Smooth muscle cell (in vitro differentiated cells): ENCODE measurements around the gene MAP1LC3B. TPM values are rescaled to one million over a fixed set of nuclear protein-coding genes. Genes with fewer than 3 reads are reported as not detected.

ENCODE experiments used
- DNase-seq: peaks from one replicate; lab custom pipeline; 2025; ENCODE audit not compliant: unreplicated experiment; lab: John Stamatoyannopoulos, UW
- H2AFZ ChIP-seq: fragments of 200-600 bp; sonication (generic); 2 replicates; pipeline ENCODE4 v1.6.0; 2016; ENCODE audit warnings: antibody characterized with exemption, low read depth, mild to moderate bottlenecking
- H3F3A ChIP-seq: fragments of 200-600 bp; sonication (generic); 2 replicates; pipeline ENCODE4 v1.6.0; 2017; ENCODE audit warnings: antibody characterized with exemption, low read depth
- H3K27ac ChIP-seq: fragments of 200-600 bp; sonication (generic); 2 replicates; pipeline ENCODE4 v1.5.1; 2016; ENCODE audit warnings: low read depth, mild to moderate bottlenecking
- H3K27me3 ChIP-seq: fragments of 200-600 bp; sonication (generic); 2 replicates; pipeline ENCODE4 v1.6.1; 2016; ENCODE audit warnings: low read depth, mild to moderate bottlenecking
- H3K36me3 ChIP-seq: fragments of 200-600 bp; sonication (generic); 2 replicates; pipeline ENCODE4 v1.5.1; 2016; ENCODE audit warnings: low read depth
- H3K4me1 ChIP-seq: fragments of 200-600 bp; sonication (generic); 2 replicates; pipeline ENCODE4 v1.5.1; 2016; ENCODE audit warnings: low read depth
- H3K4me2 ChIP-seq: fragments of 200-600 bp; sonication (generic); 2 replicates; pipeline ENCODE4 v1.6.0; 2016; ENCODE audit warnings: mild to moderate bottlenecking
- H3K4me3 ChIP-seq: fragments of 200-600 bp; sonication (generic); 2 replicates; pipeline ENCODE4 v1.5.1; 2016; ENCODE audit warnings: mild to moderate bottlenecking
- H3K79me2 ChIP-seq: fragments of 200-600 bp; sonication (generic); 2 replicates; pipeline ENCODE4 v1.6.0; 2016; ENCODE audit warnings: low read depth, mild to moderate bottlenecking
- H3K9ac ChIP-seq: fragments of 200-600 bp; sonication (generic); 2 replicates; pipeline ENCODE4 v1.6.0; 2016; ENCODE audit warnings: low read depth
- H3K9me3 ChIP-seq: fragments of 200-600 bp; sonication (generic); replicated peaks from 2 replicates; pipeline ENCODE4 v1.5.1; 2016; ENCODE audit warnings: low read depth
- H4K20me1 ChIP-seq: fragments of 200-600 bp; sonication (generic); 2 replicates; pipeline ENCODE4 v1.6.0; 2016; ENCODE audit warnings: low read depth
- WGBS: methylation state at CpG from one replicate; pipeline ENCODE4 v1.1.7; 2016; ENCODE audit warnings: low lambda C conversion rate; 5-methylcytosine and 5-hydroxymethylcytosine counted together
- polyA plus RNA-seq: library from polyadenylated mRNA; unstranded; fragments of >200 nt; fragmentation: Nextera tagmentation; extraction: Ambion mirVana; gene quantifications from 2 replicates; pipeline ENCODE4 v1.2.1, GENCODE V29; 2016
- total RNA-seq: library from RNA; depleted of rRNA; stranded (reverse); fragments of >200 nt; gene quantifications from 2 replicates; pipeline ENCODE4 v1.2.3, GENCODE V29; 2014
- TF ChIP-seq, protein P1 (sequence below): fragments of 200-600 bp; sonication (generic); IDR thresholded peaks from 2 replicates; pipeline ENCODE4 v1.5.1; 2017; ENCODE audit warnings: borderline replicate concordance, mild to moderate bottlenecking, antibody characterized with exemption; ENCODE audit not compliant: insufficient read depth, poor library complexity, severe bottlenecking

MAP1LC3B gene
- total and polyA plus RNA-seq, 2 experiments from 2014 or later, result 77.5 to 107 TPM

- no peaks in the 10 kb centered on the region for H3K36me3 ChIP-seq
- 92% methylated on average over 12 of the region's 12 CpGs for WGBS
- no peak overlapping the region for H3K9ac ChIP-seq
- no peaks in the 10 kb centered on the region for H3K4me1 ChIP-seq
- no peaks in the 10 kb centered on the region for H3K79me2 ChIP-seq
- H3K27me3 ChIP-seq, result no peaks in the 10 kb centered on the region
- TF ChIP-seq, protein P1, sequence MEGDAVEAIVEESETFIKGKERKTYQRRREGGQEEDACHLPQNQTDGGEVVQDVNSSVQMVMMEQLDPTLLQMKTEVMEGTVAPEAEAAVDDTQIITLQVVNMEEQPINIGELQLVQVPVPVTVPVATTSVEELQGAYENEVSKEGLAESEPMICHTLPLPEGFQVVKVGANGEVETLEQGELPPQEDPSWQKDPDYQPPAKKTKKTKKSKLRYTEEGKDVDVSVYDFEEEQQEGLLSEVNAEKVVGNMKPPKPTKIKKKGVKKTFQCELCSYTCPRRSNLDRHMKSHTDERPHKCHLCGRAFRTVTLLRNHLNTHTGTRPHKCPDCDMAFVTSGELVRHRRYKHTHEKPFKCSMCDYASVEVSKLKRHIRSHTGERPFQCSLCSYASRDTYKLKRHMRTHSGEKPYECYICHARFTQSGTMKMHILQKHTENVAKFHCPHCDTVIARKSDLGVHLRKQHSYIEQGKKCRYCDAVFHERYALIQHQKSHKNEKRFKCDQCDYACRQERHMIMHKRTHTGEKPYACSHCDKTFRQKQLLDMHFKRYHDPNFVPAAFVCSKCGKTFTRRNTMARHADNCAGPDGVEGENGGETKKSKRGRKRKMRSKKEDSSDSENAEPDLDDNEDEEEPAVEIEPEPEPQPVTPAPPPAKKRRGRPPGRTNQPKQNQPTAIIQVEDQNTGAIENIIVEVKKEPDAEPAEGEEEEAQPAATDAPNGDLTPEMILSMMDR, result no peak
- no peak overlapping the region for H3K27ac ChIP-seq
- DNase-seq, result no peak
- no peak overlapping the region for H2AFZ ChIP-seq
- no peak overlapping the region for H3K4me3 ChIP-seq
- H3K4me2 ChIP-seq, result no peak overlapping the region
- no peaks in the 10 kb centered on the region for H3K9me3 ChIP-seq
- peaks cover 5% of the 10 kb centered on the region for H3F3A ChIP-seq
- peaks cover 56% of the 10 kb centered on the region for H4K20me1 ChIP-seq
Observed at GRCh38 chr16:87441886-87442580, 49.9 kb downstream of the MAP1LC3B start.

DNA sequence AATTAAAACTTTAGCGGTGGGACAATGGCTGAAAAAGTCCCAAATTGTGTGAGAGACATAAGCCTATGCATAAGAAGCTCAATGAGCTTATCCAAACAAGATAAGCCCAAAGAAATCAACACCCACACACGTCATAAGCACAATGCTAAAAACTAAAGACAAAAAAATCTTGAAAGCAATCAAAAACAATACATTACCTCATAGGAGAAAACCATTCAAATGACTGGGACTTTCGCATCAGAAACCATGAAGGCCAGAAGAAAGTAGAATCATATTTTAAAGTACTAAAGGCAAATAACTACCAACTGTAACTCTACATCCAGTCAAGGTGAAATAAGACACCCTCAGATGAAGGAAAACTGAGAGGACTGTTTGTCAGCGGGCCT is 50.4 kb downstream of the MAP1LC3B start:
- Histone ChIP-seq H3K27ac (no peak overlapping the region), H3K27me3 (no peaks in the 10 kb centered on the region), H3F3A (peaks cover 9% of the 10 kb centered on the region), H3K9ac (no peak overlapping the region), H4K20me1 (peaks cover 56% of the 10 kb centered on the region), H3K4me2 (no peak overlapping the region), H3K79me2 (no peaks in the 10 kb centered on the region), H3K36me3 (no peaks in the 10 kb centered on the region), H2AFZ (no peak overlapping the region), H3K4me3 (no peak overlapping the region), H3K9me3 (no peaks in the 10 kb centered on the region), H3K4me1 (no peaks in the 10 kb centered on the region)
- 76% methylated on average over 4 of the region's 4 CpGs for WGBS
- TF ChIP-seq, protein P1, result no peak
- no peak for DNase-seq

- DNase-seq, result no peak
- Histone ChIP-seq H3F3A (peaks cover 9% of the 10 kb centered on the region), H3K4me3 (no peak overlapping the region), H3K36me3 (no peaks in the 10 kb centered on the region), H2AFZ (no peak overlapping the region), H3K79me2 (no peaks in the 10 kb centered on the region), H3K27ac (no peak overlapping the region), H3K27me3 (no peaks in the 10 kb centered on the region), H3K9me3 (no peaks in the 10 kb centered on the region), H4K20me1 (peaks cover 56% of the 10 kb centered on the region), H3K4me1 (no peaks in the 10 kb centered on the region), H3K9ac (no peak overlapping the region), H3K4me2 (no peak overlapping the region)
- TF ChIP-seq, protein P1, result no peak
- WGBS, result 99% methylated on average over 8 of the region's 8 CpGs
Observed at GRCh38 chr16:87443016-87443415, 50.9 kb downstream of the MAP1LC3B start.

DNA sequence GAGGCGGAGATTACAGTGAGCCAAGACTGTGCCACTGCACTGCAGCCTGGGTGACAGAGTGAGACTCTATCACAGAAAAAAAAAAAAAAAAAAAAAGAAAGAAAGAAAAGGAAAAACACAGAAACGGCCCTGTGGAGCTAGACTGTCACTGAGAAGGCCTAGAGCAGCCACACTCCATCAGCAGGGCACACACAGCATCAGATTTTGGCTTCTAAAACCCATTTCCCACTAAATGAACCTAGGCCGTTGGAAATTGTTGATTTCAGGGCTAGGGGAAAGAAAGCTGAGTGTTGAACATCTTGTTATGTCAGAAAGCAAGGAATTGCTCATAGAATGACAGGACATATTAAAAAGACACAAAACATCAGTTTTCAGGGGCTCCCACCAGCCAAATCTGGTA is 51.8 kb downstream of the MAP1LC3B start:
- peaks cover 9% of the 10 kb centered on the region for H3F3A ChIP-seq
- no peak for DNase-seq
- 97% methylated on average over 3 of the region's 3 CpGs for WGBS
- no peaks in the 10 kb centered on the region for H3K27me3 ChIP-seq
- no peak overlapping the region for H3K9ac ChIP-seq
- peaks cover 54% of the 10 kb centered on the region for H4K20me1 ChIP-seq
- H3K4me2 ChIP-seq, result no peak overlapping the region
- no peaks in the 10 kb centered on the region for H3K79me2 ChIP-seq
- no peak overlapping the region for H3K27ac ChIP-seq
- H2AFZ ChIP-seq, result no peak overlapping the region
- TF ChIP-seq, protein P1, result no peak
- no peaks in the 10 kb centered on the region for H3K36me3 ChIP-seq
- H3K9me3 ChIP-seq, result no peaks in the 10 kb centered on the region
- no peak overlapping the region for H3K4me3 ChIP-seq
- no peaks in the 10 kb centered on the region for H3K4me1 ChIP-seq
